H9 (cell line): ENCODE data around the gene SLC7A4. TPM values are rescaled to one million over a fixed set of nuclear protein-coding genes. Genes with fewer than 3 reads are reported as not detected.

ENCODE experiments used
- DNase-seq: peaks from one replicate; pipeline ENCODE4 v3.0.0-alpha.2; 2017
- H2AFZ ChIP-seq: one replicate; pipeline ENCODE4 v1.6.1; 2013; ENCODE audit warnings: mild to moderate bottlenecking, low read length, control low read depth, moderate library complexity
- H2AK5ac ChIP-seq: 2 replicates; pipeline ENCODE4 v1.6.1; 2013; ENCODE audit warnings: low read length, control low read depth, mixed read lengths; ENCODE audit not compliant: insufficient read length
- H2BK120ac ChIP-seq: one replicate; pipeline ENCODE4 v1.6.1; 2013; ENCODE audit warnings: low read depth, mild to moderate bottlenecking, low read length, control low read depth, inconsistent platforms; ENCODE audit not compliant: poor library complexity, severe bottlenecking
- H2BK12ac ChIP-seq: 2 replicates; pipeline ENCODE4 v1.6.1; 2013; ENCODE audit warnings: low read length, control low read depth, mixed read lengths, low read depth; ENCODE audit not compliant: insufficient read length
- H2BK15ac ChIP-seq: 2 replicates; pipeline ENCODE4 v1.6.1; 2013; ENCODE audit warnings: low read depth, low read length, control low read depth
- H2BK20ac ChIP-seq: one replicate; pipeline ENCODE4 v1.6.1; 2013; ENCODE audit warnings: low read depth, mild to moderate bottlenecking, low read length, control low read depth, inconsistent platforms; ENCODE audit not compliant: poor library complexity, severe bottlenecking
- H2BK5ac ChIP-seq: 2 replicates; pipeline ENCODE4 v1.6.1; 2013; ENCODE audit warnings: low read length, control low read depth, mixed read lengths; ENCODE audit not compliant: insufficient read length
- H3K14ac ChIP-seq: 2 replicates; pipeline ENCODE4 v1.6.1; 2013; ENCODE audit warnings: low read length, control low read depth; ENCODE audit not compliant: insufficient read depth
- H3K18ac ChIP-seq: 2 replicates; pipeline ENCODE4 v1.6.1; 2013; ENCODE audit warnings: low read depth, mild to moderate bottlenecking, mixed read lengths, low read length, control low read depth; ENCODE audit not compliant: insufficient read length
- H3K23ac ChIP-seq: 2 replicates; pipeline ENCODE4 v1.6.1; 2013; ENCODE audit warnings: low read length, control low read depth, mixed read lengths, low read depth; ENCODE audit not compliant: insufficient read length
- H3K23me2 ChIP-seq: 2 replicates; pipeline ENCODE4 v1.6.1; 2013; ENCODE audit warnings: low read depth, mild to moderate bottlenecking, mixed read lengths, low read length, control low read depth; ENCODE audit not compliant: insufficient read length, poor library complexity, severe bottlenecking
- H3K27ac ChIP-seq: 2 replicates; pipeline ENCODE4 v1.5.1; 2013; ENCODE audit warnings: low read length, control low read depth, mixed read lengths, low read depth; ENCODE audit not compliant: insufficient read length
- H3K27me3 ChIP-seq: 2 replicates; pipeline ENCODE4 v1.6.1; 2013; ENCODE audit warnings: low read length, control low read depth, inconsistent platforms; ENCODE audit not compliant: insufficient read depth
- H3K4ac ChIP-seq: 2 replicates; pipeline ENCODE4 v1.6.1; 2013; ENCODE audit warnings: low read depth, mild to moderate bottlenecking, control low read depth, inconsistent platforms, low read length, moderate library complexity
- H3K4me1 ChIP-seq: 2 replicates; pipeline ENCODE4 v1.6.1; 2013; ENCODE audit warnings: low read length, control low read depth, inconsistent platforms; ENCODE audit not compliant: insufficient read depth
- H3K4me2 ChIP-seq: 2 replicates; pipeline ENCODE4 v1.6.1; 2013; ENCODE audit warnings: low read length, control low read depth, mixed read lengths; ENCODE audit not compliant: insufficient read length, insufficient read depth
- H3K56ac ChIP-seq: 2 replicates; pipeline ENCODE4 v1.6.1; 2013; ENCODE audit warnings: low read depth, mild to moderate bottlenecking, mixed read lengths, low read length, control low read depth; ENCODE audit not compliant: insufficient read length
- H3K79me1 ChIP-seq: 2 replicates; pipeline ENCODE4 v1.6.1; 2013; ENCODE audit warnings: low read depth, mild to moderate bottlenecking, moderate library complexity, low read length, control low read depth, inconsistent platforms; ENCODE audit not compliant: insufficient read depth, poor library complexity, severe bottlenecking
- H3K79me2 ChIP-seq: 2 replicates; pipeline ENCODE4 v1.6.1; 2013; ENCODE audit warnings: low read length, control low read depth, inconsistent platforms; ENCODE audit not compliant: insufficient read depth
- H3K9ac ChIP-seq: 2 replicates; pipeline ENCODE4 v1.6.1; 2013; ENCODE audit warnings: low read length, control low read depth, mixed read lengths; ENCODE audit not compliant: insufficient read length; ENCODE audit errors: extremely low read depth
- H3K9me3 ChIP-seq: one replicate; pipeline ENCODE4 v1.6.1; 2013; ENCODE audit warnings: low read depth, low read length, inconsistent platforms; ENCODE audit not compliant: control insufficient read depth
- H3T11ph ChIP-seq: one replicate; pipeline ENCODE4 v1.6.1; 2013; ENCODE audit warnings: mild to moderate bottlenecking, low read length, control low read depth, inconsistent platforms
- H4K20me1 ChIP-seq: one replicate; pipeline ENCODE4 v1.6.1; 2013; ENCODE audit not compliant: control insufficient read depth, insufficient read length, insufficient read depth
- H4K5ac ChIP-seq: 2 replicates; pipeline ENCODE4 v1.6.1; 2013; ENCODE audit warnings: low read depth, mild to moderate bottlenecking, mixed read lengths, low read length, control low read depth; ENCODE audit not compliant: insufficient read length
- H4K8ac ChIP-seq: replicated peaks from 2 replicates; pipeline ENCODE4 v1.6.1; 2013; ENCODE audit warnings: low read length, control low read depth, mixed read lengths, low read depth; ENCODE audit not compliant: insufficient read length
- H4K91ac ChIP-seq: 2 replicates; pipeline ENCODE4 v1.6.1; 2013; ENCODE audit warnings: low read depth, mild to moderate bottlenecking, moderate library complexity, mixed read lengths, low read length, control low read depth; ENCODE audit not compliant: insufficient read length
- H3K27ac Mint-ChIP-seq, 3 experiments: 2 replicates in 2 of 3; 3 replicates in 1 of 3; pipeline ENCODE4 v1.8.0; 2020 to 2021; ENCODE audit warnings: mixed read lengths in 3 of 3, mild to moderate bottlenecking in 1 of 3, moderate library complexity in 1 of 3
- H3K27me3 Mint-ChIP-seq: 2 replicates; pipeline ENCODE4 v1.8.0; 2021; ENCODE audit warnings: low read depth, mild to moderate bottlenecking, moderate library complexity, mixed read lengths
- H3K36me3 Mint-ChIP-seq, 3 experiments: 2 replicates in 2 of 3; 3 replicates in 1 of 3; pipeline ENCODE4 v1.8.0; 2020 to 2021; ENCODE audit warnings: low read depth in 3 of 3, mixed read lengths in 3 of 3; ENCODE audit not compliant: insufficient read depth in 1 of 3
- H3K4me1 Mint-ChIP-seq, 2 experiments: 2 replicates each; pipeline ENCODE4 v1.8.0; 2020; ENCODE audit warnings: mixed read lengths in 2 of 2
- H3K4me3 Mint-ChIP-seq, 2 experiments: 2 replicates in 1 of 2; 3 replicates in 1 of 2; pipeline ENCODE4 v1.8.0; 2020 to 2021; ENCODE audit warnings: mild to moderate bottlenecking in 2 of 2, mixed read lengths in 2 of 2, moderate library complexity in 1 of 2
- H3K9me3 Mint-ChIP-seq, 2 experiments: 2 replicates in 1 of 2; 3 replicates in 1 of 2; pipeline ENCODE4 v1.8.0; 2020; ENCODE audit warnings: mild to moderate bottlenecking in 2 of 2, mixed read lengths in 2 of 2, moderate library complexity in 1 of 2
- CTCF ChIP-seq: fragments of 200-600 bp; sonication (generic); conservative IDR thresholded peaks from 3 replicates; pipeline ENCODE4 v1.8.0; 2021; ENCODE audit warnings: antibody characterized with exemption, mild to moderate bottlenecking
- WGBS: extraction: QIAGEN DNeasy Blood & Tissue Kit; methylation state at CpG from one replicate; pipeline ENCODE4 v1.1.7; 2013; ENCODE audit warnings: missing lambda C conversion rate, low lambda C conversion rate, mixed read lengths; ENCODE audit not compliant: insufficient read length; ENCODE audit errors: extremely low coverage; 5-methylcytosine and 5-hydroxymethylcytosine counted together
- total RNA-seq: library from RNA; stranded (reverse); gene quantifications from 2 replicates; pipeline ENCODE4 v1.2.1, GENCODE V29; 2021

The SLC7A4 gene
- total RNA-seq, 1 experiment from 2014 or later: 0.09 TPM

- no peak overlapping the region for H3T11ph ChIP-seq
- no peak overlapping the region for H4K8ac ChIP-seq
- no peak overlapping the region for H4K91ac ChIP-seq
- H3K79me1 ChIP-seq: no peaks in the 10 kb centered on the region
- Mint-ChIP-seq H3K27ac (no peak overlapping the region), H3K9me3 (no peaks in the 10 kb centered on the region), H3K36me3 (no peaks in the 10 kb centered on the region), H3K4me3 (no peak overlapping the region), H3K4me1 (peaks cover 7 to 14% of the 10 kb centered on the region in 2 experiments), H3K27me3 (peaks cover 45% of the 10 kb centered on the region)
- no peak overlapping the region for H2BK20ac ChIP-seq
- H3K27me3 ChIP-seq: peaks cover 3% of the 10 kb centered on the region; the same call in 1 of the 2 replicates
- H2BK120ac ChIP-seq: no peak overlapping the region
- no peak overlapping the region for H2AK5ac ChIP-seq
- H2AFZ ChIP-seq: no peak overlapping the region
- H3K18ac ChIP-seq: no peak overlapping the region
- no peak for TF ChIP-seq CTCF
- no peak overlapping the region for H2BK15ac ChIP-seq
- H4K20me1 ChIP-seq: no peaks in the 10 kb centered on the region
- H3K4me1 ChIP-seq: no peaks in the 10 kb centered on the region; the same call in 1 of the 2 replicates
- no peak overlapping the region for H3K27ac ChIP-seq
- H3K9me3 ChIP-seq: no peaks in the 10 kb centered on the region
- no peak overlapping the region for H3K14ac ChIP-seq
- no peak overlapping the region for H2BK5ac ChIP-seq
- H2BK12ac ChIP-seq: no peak overlapping the region
- H3K23me2 ChIP-seq: no peaks in the 10 kb centered on the region
- no peak for DNase-seq
- H3K4me2 ChIP-seq: no peak overlapping the region
- H3K4ac ChIP-seq: no peak overlapping the region
- WGBS: no CpG with 5 or more reads among the region's 3 CpGs
- H3K9ac ChIP-seq: no peak overlapping the region
- H4K5ac ChIP-seq: no peak overlapping the region
- no peak overlapping the region for H3K23ac ChIP-seq
- no peaks in the 10 kb centered on the region for H3K79me2 ChIP-seq
- no peak overlapping the region for H3K56ac ChIP-seq
Measured at GRCh38 chr22:21033895-21034294, 1.5 kb upstream of the SLC7A4 start.
